HK-2 (cell line): ENCODE data around the gene FILIP1L.

Experiments
- DNase-seq: peaks from one replicate; pipeline ENCODE4 v3.0.0-alpha.2; 2018; ENCODE audit not compliant: unreplicated experiment

FILIP1L gene

GRCh38 chr3:99974989-99975388 lies 139.3 kb downstream of the FILIP1L start:
- DNase-seq: no peak

GRCh38 chr3:99972380-99973104 lies 141.8 kb downstream of the FILIP1L start:
- no peak for DNase-seq

- no peak for DNase-seq
These were observed 142.5 kb downstream of the FILIP1L start for GRCh38 chr3:99971761-99972160.

DNA sequence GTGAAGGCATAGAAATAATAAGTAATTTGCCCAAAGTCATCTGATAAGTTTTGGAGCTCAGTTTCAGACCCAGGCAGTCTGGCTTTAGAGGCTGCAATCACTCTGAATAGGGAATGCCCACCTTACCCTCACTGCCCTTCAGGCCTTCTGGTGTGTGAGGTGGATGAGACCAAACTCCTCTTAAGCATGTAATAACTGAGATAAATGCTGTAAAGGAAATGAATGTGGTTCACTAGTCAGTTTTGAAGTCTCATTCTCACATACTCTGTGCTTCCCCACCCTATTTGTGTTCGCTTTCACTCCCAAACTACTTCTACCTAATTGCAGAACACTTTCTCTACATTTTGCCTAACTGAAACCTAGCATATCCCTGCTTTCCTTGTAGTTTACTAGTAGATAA lies 144.1 kb downstream of the FILIP1L start:
- DNase-seq: no peak

- DNase-seq: no peak
These were observed 145.2 kb downstream of the FILIP1L start for GRCh38 chr3:99969136-99969535.

DNA sequence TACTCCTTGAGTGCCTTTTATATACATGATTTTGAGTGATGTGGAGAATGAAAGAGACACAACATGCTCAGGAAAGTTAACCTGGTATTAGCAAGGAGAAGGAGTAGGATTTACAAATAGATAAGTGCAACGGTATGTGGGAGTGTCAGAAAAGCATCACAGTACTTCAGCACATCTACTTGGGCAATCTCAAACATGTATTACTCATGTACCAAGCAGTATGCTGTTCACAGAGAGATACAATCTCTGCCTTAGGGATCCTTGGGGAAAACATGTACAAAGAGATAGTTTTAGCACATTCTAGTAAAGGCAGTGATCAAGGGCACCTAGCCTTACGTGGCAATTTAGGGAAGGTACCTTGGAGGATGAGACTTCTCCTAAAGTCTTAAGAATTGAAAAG lies 146.5 kb downstream of the FILIP1L start:
- DNase-seq: no peak

- DNase-seq: no peak
These were observed 147.5 kb downstream of the FILIP1L start for GRCh38 chr3:99966662-99967416.

- DNase-seq: no peak
These were observed 148.5 kb downstream of the FILIP1L start for GRCh38 chr3:99965681-99966408.

GRCh38 chr3:99965077-99965476 lies 149.2 kb downstream of the FILIP1L start:
- no peak for DNase-seq

GRCh38 chr3:99962703-99963102 lies 151.6 kb downstream of the FILIP1L start:
- DNase-seq: no peak

GRCh38 chr3:99961756-99962515 lies 152.4 kb downstream of the FILIP1L start:
- no peak for DNase-seq

- no peak for DNase-seq
These were observed 153.4 kb downstream of the FILIP1L start for GRCh38 chr3:99960941-99961340.

GRCh38 chr3:99960123-99960878 lies 154.0 kb downstream of the FILIP1L start:
- no peak for DNase-seq

GRCh38 chr3:99958222-99958912 lies 155.9 kb downstream of the FILIP1L start:
- no peak for DNase-seq

DNA sequence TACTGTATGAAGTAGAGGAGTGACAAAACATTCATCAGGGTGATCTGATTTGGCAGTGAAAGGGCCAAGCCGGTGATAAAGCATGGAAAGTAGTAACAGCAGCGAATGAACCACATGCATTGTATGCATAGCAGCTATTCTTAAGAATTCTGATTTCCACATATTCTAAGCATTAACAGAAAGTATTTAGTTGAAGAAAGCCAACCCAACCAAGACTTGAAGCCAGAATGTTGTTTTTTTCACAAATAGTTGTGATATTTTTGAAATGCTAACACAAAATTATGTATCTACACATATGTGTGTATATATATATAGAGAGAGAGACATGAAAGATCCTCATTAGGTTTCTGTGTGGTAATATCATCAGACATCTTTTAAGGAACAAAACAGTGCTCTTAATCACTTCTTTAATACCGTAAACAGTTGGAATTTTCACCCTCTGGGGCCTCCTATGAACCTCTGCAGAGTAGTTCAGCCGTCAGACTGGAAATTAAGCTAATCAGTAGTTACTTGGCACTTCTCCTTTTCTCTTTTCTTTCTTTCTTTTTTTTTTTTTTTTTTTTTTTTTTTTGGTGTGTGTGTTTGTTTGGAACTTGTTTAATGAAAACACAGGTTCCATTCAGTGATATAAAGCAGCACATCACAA lies 157.0 kb downstream of the FILIP1L start:
- DNase-seq: no peak

DNA sequence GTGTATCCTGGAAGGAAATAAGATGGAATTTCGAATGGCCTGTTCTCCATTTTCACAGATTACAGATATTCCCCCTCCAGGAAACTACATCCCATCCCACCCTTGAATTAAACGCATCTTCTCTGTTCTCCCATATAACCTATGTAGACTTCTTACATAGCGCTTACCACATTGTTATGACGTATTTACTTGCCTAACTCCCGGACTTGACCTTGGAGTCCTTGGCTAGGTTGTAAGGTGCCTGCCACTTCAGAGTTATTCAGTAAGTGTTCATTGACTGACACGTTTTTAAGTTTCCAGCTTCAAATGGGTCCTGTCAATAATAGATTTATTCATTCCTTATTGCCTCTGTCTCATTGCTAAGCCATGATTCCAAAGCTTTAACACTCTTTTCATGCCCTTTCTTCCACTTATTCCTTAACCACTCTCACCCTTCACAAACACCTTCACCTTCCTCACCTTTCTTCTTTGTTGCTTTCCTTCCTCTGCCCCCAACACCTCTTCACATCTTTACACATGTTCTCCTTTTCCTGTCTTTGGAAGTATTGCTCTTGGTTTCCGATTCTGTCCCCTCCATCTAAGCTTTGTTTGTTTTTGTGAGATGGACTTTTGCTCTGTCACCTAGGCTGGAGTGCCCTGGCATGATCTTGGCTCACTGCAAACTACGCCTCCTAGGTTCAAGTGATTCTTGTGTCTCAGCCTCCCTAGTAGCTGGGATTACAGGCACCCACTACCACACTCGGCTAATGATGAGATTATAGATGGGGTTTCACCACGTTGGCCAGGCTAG lies 158.3 kb downstream of the FILIP1L start:
- no peak for DNase-seq

DNA sequence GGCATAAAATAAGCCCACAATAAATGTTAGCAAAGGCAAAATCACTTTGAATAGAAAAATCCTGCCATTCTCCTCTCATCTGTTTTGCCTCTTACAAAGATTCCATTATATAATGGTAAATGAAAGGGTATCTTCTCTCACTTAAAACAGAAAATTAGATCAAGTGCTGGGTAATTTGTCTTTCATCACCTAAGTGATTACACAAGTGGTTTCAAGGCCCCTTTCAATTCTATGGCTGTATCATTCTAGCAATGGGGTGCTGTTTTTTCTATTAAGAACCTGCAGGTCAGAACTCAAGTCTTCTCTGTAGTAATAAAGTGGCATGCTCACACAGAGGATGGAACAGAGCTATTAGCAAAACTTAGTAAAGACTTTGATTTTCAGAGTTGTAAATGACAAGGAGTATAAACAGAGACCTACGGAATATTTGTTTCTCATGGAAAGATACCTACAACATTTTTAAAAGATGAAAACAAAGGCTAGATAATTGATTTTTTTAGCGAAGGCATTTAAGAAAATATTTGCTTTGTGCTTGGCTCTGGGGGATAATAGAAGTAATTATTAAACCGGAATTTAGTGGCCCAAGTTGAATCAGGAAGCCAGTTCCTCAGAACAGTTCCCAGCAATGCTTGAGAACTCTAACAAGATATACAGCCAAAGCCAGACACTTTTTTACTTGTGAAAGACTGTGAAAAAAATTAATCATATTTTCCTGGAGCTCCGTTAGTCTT lies 159.2 kb downstream of the FILIP1L start:
- no peak for DNase-seq

DNA sequence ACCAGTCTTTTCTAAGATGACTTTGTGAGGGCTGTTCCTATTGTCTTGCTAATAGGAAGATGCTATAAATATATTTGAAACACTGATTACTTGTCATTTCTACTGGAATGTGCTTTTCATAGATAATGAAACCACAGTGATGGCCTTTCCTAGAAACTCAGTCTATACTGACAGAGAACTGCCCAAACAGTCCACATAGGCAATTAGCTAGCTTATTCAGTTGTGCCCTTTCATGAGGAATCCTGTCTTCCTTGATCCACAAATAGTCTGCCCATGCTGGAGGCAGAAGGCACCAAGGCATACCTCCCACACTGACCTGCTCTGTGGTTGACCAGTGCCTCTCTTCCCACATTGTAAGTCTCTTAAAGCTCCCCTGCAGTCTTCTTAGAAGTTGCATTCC lies 160.7 kb downstream of the FILIP1L start:
- DNase-seq: no peak

DNA sequence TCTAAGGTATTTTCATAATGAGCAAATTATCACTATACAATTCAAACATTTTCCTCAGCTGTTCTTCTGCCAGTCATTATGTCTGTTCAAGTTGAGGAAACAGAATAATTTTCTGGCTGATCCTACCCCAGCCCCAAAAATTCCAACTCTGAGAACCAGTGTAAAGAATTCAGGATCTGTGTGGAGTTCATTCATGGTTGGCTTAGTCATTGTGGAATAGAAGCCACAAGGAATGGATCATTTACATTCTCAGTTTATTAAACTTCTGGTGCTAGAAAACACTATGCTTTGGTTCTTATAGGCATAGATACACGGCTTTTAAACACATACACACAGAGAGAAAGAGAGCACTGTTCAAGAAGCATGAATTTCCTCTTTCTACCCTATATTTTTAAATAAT lies 162.0 kb downstream of the FILIP1L start:
- peak; percentile 36 for DNase-seq
